HCT116 (cell line): Measurements from ENCODE around the gene ZNF490.

ENCODE experiments used
- POLR2AphosphoS5 ChIP-seq: IDR thresholded peaks from 2 replicates; pipeline ENCODE4 v1.6.1; 2011; ENCODE audit warnings: mild to moderate bottlenecking, low read depth, low read length, moderate library complexity
- RAD21 ChIP-seq: IDR thresholded peaks from 2 replicates; pipeline ENCODE4 v1.6.1; 2012; ENCODE audit warnings: low read depth, mild to moderate bottlenecking
- TF ChIP-seq, protein P1 (sequence below), 3 experiments: fragments of 200-600 bp in 1 of 3; sonication (generic) in 1 of 3; IDR thresholded peaks in 2 of 3; conservative IDR thresholded peaks in 1 of 3; 2 replicates each; pipeline ENCODE4 v1.5.1; 2012 to 2017; ENCODE audit warnings: low read depth in 2 of 3, low read length in 2 of 3, antibody characterized with exemption in 1 of 3, borderline replicate concordance in 1 of 3, control low read depth in 1 of 3, mild to moderate bottlenecking in 1 of 3, mixed read lengths in 1 of 3, mixed run types in 1 of 3, moderate library complexity in 1 of 3; ENCODE audit not compliant: insufficient read depth in 1 of 3

DNA sequence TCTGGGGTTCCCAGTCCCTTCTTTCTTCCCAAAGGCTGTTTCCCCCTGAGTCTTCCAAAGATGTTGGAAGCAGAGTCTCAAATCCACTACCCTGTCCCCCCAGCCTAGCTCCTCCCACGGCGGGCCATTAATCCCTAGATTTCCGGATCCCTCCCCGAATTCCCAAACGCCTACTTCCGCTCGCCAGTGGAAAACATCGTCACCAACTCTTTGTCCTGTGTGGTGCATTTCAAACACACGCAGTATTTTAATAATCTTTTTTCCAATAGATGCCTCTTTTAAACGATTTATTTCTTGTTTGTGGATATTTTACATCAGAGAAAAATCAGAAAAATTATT is 717 bp upstream of the ZNF490 start:
- TF ChIP-seq, protein P1, sequence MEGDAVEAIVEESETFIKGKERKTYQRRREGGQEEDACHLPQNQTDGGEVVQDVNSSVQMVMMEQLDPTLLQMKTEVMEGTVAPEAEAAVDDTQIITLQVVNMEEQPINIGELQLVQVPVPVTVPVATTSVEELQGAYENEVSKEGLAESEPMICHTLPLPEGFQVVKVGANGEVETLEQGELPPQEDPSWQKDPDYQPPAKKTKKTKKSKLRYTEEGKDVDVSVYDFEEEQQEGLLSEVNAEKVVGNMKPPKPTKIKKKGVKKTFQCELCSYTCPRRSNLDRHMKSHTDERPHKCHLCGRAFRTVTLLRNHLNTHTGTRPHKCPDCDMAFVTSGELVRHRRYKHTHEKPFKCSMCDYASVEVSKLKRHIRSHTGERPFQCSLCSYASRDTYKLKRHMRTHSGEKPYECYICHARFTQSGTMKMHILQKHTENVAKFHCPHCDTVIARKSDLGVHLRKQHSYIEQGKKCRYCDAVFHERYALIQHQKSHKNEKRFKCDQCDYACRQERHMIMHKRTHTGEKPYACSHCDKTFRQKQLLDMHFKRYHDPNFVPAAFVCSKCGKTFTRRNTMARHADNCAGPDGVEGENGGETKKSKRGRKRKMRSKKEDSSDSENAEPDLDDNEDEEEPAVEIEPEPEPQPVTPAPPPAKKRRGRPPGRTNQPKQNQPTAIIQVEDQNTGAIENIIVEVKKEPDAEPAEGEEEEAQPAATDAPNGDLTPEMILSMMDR (IDR thresholded peaks at IDR 0.05 in 2 of 3, conservative IDR thresholded peaks at IDR 0.05 in 1 of 3; ENCODE audit: borderline replicate concordance in 1 of 3, insufficient read depth in 1 of 3, low read depth in 2 of 3, low read length in 2 of 3) = no peak
- TF ChIP-seq RAD21 = no peak
- TF ChIP-seq POLR2AphosphoS5 = peak; percentile 43
